ENCODE data around the gene POU6F2. TPM values are rescaled to one million over a fixed set of nuclear protein-coding genes. Genes with fewer than 3 reads are reported as not detected.

POU6F2 gene
- total RNA-seq, 1 donor from 2014 or later: 0.78 TPM

DNA sequence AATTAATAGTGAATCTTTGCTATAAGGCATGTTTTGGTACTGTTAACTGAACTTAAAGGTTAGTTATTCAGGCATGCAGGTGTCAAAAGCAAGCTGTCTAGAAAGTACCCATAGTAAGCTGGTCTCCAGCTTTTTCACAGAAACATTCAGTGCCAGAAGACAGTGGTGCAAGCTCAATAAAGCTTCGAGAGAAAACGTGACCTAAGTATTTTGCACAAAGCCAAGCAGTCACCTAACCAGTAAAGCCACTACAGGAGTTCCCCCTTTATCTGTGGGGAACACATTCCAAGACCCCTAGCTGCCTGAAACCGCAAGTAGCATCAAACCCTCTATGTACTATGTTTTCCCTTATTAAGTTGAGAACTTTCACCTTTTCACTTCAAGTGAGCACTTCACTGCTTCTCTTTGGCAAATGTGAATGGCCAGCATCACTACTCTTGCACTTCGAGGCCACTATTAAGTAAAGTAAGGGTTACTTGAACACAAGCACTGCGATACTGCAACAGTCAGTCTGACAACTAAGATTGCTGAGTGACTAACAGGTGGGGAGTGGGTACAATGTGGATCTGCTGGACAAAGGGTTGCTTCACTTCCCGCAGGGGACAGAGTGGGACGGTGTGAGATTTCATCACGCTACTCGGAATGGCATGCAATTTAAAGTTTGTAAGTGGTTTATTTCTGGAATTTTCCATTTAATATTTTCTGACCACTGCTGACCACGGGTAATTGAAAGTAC, 334.7 kb downstream of the POU6F2 start:
- Histone ChIP-seq H3K36me3 (no peaks in the 10 kb centered on the region), H3K4me1 (no peaks in the 10 kb centered on the region), H3K27me3 (no peaks in the 10 kb centered on the region), H3K27ac (no peak overlapping the region), H3K9me3 (no peaks in the 10 kb centered on the region), H3K4me3 (no peak overlapping the region)
- ATAC-seq: peak; percentile 39
- DNase-seq: no peak
- intact Hi-C loops (cut with DNase I): no loop called here
- TF ChIP-seq, protein P1, sequence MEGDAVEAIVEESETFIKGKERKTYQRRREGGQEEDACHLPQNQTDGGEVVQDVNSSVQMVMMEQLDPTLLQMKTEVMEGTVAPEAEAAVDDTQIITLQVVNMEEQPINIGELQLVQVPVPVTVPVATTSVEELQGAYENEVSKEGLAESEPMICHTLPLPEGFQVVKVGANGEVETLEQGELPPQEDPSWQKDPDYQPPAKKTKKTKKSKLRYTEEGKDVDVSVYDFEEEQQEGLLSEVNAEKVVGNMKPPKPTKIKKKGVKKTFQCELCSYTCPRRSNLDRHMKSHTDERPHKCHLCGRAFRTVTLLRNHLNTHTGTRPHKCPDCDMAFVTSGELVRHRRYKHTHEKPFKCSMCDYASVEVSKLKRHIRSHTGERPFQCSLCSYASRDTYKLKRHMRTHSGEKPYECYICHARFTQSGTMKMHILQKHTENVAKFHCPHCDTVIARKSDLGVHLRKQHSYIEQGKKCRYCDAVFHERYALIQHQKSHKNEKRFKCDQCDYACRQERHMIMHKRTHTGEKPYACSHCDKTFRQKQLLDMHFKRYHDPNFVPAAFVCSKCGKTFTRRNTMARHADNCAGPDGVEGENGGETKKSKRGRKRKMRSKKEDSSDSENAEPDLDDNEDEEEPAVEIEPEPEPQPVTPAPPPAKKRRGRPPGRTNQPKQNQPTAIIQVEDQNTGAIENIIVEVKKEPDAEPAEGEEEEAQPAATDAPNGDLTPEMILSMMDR (IDR thresholded peaks at IDR 0.05): no peak

DNA sequence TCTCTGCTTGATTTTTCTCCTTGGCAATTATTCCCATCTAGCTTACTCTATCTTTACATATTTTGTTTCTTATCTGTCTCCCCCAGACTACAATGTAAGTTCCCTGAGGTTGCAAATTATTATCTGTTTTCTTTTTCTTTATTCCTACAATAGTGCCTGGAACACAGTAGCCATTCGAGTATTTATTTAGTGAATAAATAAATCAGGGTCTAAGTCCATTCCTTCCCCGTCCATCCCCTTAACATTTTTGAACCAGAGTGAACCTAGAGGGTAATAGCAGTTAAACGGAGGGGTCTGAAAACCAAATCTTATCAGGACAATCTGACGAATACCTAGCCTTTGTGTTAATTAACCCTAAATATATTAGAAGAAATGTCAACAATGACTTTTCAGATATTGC, 335.7 kb downstream of the POU6F2 start:
- H3K9me3 ChIP-seq: no peaks in the 10 kb centered on the region
- H3K4me3 ChIP-seq: no peak overlapping the region
- TF ChIP-seq, protein P1 (IDR thresholded peaks at IDR 0.05): no peak
- peaks cover 5% of the 10 kb centered on the region for H3K27me3 ChIP-seq
- DNase-seq: no peak
- intact Hi-C loops (cut with DNase I): no loop called here
- no peak overlapping the region for H3K27ac ChIP-seq
- no peaks in the 10 kb centered on the region for H3K36me3 ChIP-seq
- ATAC-seq: no peak
- no peaks in the 10 kb centered on the region for H3K4me1 ChIP-seq

DNA sequence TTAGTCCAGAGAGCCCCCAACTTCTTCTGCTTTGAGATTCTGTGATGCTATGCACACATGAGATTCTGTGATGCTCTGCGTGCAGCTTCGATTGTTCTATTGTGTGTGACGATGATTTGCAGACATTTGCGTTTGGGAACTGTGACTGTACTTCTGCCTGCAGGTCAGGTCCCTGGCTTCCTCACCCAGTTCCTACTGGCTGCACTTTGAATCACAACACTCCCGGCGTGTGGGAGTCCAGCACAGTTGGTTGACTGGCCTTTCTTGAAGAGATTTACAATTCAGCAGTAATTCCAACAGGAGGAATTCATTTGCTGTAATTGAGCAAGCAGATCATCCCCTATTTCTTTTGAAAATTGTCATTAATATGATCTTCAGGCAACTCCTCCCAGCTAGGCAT, 336.3 kb downstream of the POU6F2 start:
- H3K27me3 ChIP-seq: peaks cover 8% of the 10 kb centered on the region
- no peaks in the 10 kb centered on the region for H3K9me3 ChIP-seq
- intact Hi-C loops (cut with DNase I): no loop called here
- DNase-seq (no peak), ATAC-seq (no peak)
- TF ChIP-seq, protein P1 (IDR thresholded peaks at IDR 0.05): no peak
- H3K4me3 ChIP-seq: no peak overlapping the region
- H3K27ac ChIP-seq: no peak overlapping the region
- no peaks in the 10 kb centered on the region for H3K36me3 ChIP-seq
- H3K4me1 ChIP-seq: no peaks in the 10 kb centered on the region

DNA sequence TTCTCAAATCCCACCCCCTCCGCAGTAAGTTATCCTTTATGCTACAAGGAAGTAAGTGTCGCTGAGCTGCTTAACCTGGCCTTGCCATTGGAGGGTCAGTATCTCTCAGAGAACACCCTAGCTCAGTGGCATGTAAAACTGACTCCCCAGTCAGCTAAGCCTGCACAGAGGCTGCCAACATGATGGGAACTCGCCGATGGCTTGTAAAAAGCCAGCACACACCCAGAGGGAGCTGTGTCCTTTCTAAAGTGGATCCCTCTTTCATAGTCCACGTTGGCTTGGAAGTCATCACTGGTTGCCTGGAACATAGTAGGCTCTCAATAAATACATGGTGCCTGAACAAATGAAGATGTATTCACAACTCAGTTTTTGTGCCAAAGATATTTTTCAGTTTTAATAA, 339.4 kb downstream of the POU6F2 start:
- H3K36me3 ChIP-seq: no peaks in the 10 kb centered on the region
- TF ChIP-seq, protein P1 (IDR thresholded peaks at IDR 0.05): no peak
- H3K27ac ChIP-seq: no peak overlapping the region
- H3K4me3 ChIP-seq: no peak overlapping the region
- intact Hi-C loops (cut with DNase I): no loop called here
- peaks cover 8% of the 10 kb centered on the region for H3K27me3 ChIP-seq
- ATAC-seq (no peak), DNase-seq (no peak)
- H3K9me3 ChIP-seq: no peaks in the 10 kb centered on the region
- H3K4me1 ChIP-seq: no peaks in the 10 kb centered on the region

DNA sequence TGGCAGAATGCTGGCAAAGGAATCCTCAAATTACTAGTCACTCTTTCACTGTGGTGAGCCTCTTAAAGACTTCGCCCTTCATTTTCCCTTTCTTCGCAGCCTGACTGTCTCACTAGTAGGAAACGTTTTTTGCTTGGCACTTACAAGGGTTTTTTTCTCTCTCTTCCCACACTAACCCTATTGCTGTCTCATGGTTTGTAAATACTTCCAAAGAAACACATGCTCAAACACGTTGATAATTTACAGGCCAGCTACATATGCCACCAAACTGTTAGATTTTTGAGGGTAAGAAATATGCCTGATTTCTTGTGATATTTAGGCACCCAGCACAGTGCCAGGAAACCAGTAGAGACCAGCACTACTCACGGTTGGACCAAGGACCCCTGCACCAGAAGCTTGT, 340.2 kb downstream of the POU6F2 start:
- H3K9me3 ChIP-seq: no peaks in the 10 kb centered on the region
- H3K36me3 ChIP-seq: no peaks in the 10 kb centered on the region
- TF ChIP-seq, protein P1 (IDR thresholded peaks at IDR 0.05): no peak
- no peak for DNase-seq
- H3K4me3 ChIP-seq: no peak overlapping the region
- H3K4me1 ChIP-seq: no peaks in the 10 kb centered on the region
- ATAC-seq: no peak
- H3K27me3 ChIP-seq: peaks cover 8% of the 10 kb centered on the region
- intact Hi-C loops (cut with DNase I): no loop called here
- no peak overlapping the region for H3K27ac ChIP-seq

DNA sequence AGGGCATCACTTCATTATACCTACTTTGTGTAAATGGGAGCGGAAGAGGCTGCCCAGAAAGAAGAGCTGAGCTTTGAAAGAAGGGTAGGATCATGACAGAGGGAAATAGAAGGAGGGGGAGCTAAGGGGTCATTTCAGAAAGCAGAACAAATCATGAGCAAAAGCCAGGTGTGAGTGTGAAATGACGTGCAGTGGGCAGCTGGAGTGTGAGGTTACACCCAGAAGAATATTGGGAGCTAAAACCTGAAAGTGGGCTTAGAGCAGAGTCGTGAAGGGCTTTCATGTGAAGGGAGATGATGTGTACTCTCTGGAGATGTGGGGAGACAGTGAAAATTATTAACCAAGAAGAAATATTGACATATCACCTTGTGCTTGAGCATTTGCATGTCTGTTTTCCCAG, 343.5 kb downstream of the POU6F2 start:
- TF ChIP-seq, protein P1 (IDR thresholded peaks at IDR 0.05): no peak
- intact Hi-C loops (cut with DNase I): no loop called here
- no peaks in the 10 kb centered on the region for H3K9me3 ChIP-seq
- H3K4me3 ChIP-seq: no peak overlapping the region
- DNase-seq: no peak
- ATAC-seq: no peak
- no peaks in the 10 kb centered on the region for H3K36me3 ChIP-seq
- H3K27ac ChIP-seq: no peak overlapping the region
- H3K27me3 ChIP-seq: peaks cover 8% of the 10 kb centered on the region
- H3K4me1 ChIP-seq: no peaks in the 10 kb centered on the region

Measured in upper lobe of right lung (tissue), 1 donor.